GM21576 (cell line): Measurements from ENCODE around the gene SBF2.
"Not testable (repeated sequence)": the region's sequence is repeated elsewhere in the genome, so short reads cannot be mapped to it uniquely, and the experiment has no call there.

Source experiments
- ATAC-seq: cut with Tn5 transposase; IDR thresholded peaks from one replicate; pipeline ENCODE4 v1.9.1; 2021; ENCODE audit warnings: mild to moderate bottlenecking, moderate library complexity; ENCODE audit not compliant: unreplicated experiment

The SBF2 gene

GRCh38 chr11:9973921-9974320 is 320.1 kb downstream of the SBF2 start:
- no peak for ATAC-seq

GRCh38 chr11:9972989-9973388 is 321.0 kb downstream of the SBF2 start:
- ATAC-seq: peak; percentile 47

GRCh38 chr11:9971894-9972293 is 322.1 kb downstream of the SBF2 start:
- no peak for ATAC-seq

GRCh38 chr11:9969068-9969467 is 325.0 kb downstream of the SBF2 start:
- ATAC-seq: no peak

- peak; percentile 99 for ATAC-seq
Measured at GRCh38 chr11:9962722-9963121, 331.3 kb downstream of the SBF2 start.

GRCh38 chr11:9957072-9957471 is 336.9 kb downstream of the SBF2 start:
- no peak for ATAC-seq

GRCh38 chr11:9956483-9956882 is 337.5 kb downstream of the SBF2 start:
- ATAC-seq: no peak

GRCh38 chr11:9955391-9955790 is 338.6 kb downstream of the SBF2 start:
- no peak for ATAC-seq

- ATAC-seq: no peak
Measured at GRCh38 chr11:9953994-9954626, 339.9 kb downstream of the SBF2 start.

- no peak for ATAC-seq
Measured at GRCh38 chr11:9952511-9953196, 341.4 kb downstream of the SBF2 start.

- no peak for ATAC-seq
Measured at GRCh38 chr11:9951807-9952206, 342.2 kb downstream of the SBF2 start.

GRCh38 chr11:9950462-9950861 is 343.6 kb downstream of the SBF2 start:
- no peak for ATAC-seq

- peak; percentile 60 for ATAC-seq
Measured at GRCh38 chr11:9947231-9947864, 346.7 kb downstream of the SBF2 start.

- not testable (repeated sequence) for ATAC-seq
Measured at GRCh38 chr11:9945680-9946079, 348.3 kb downstream of the SBF2 start.

GRCh38 chr11:9943386-9944110 is 350.5 kb downstream of the SBF2 start:
- no peak for ATAC-seq

- ATAC-seq: no peak
Measured at GRCh38 chr11:9941991-9942390, 352.0 kb downstream of the SBF2 start.

GRCh38 chr11:9939150-9939549 is 354.9 kb downstream of the SBF2 start:
- ATAC-seq: not testable (repeated sequence)

GRCh38 chr11:9936754-9937153 is 357.3 kb downstream of the SBF2 start:
- no peak for ATAC-seq

- ATAC-seq: not testable (repeated sequence)
Measured at GRCh38 chr11:9932843-9933242, 361.2 kb downstream of the SBF2 start.

- not testable (repeated sequence) for ATAC-seq
Measured at GRCh38 chr11:9930562-9931331, 363.3 kb downstream of the SBF2 start.

- ATAC-seq: no peak
Measured at GRCh38 chr11:9927670-9928069, 366.3 kb downstream of the SBF2 start.
